ENCODE results near the gene GPR75.

DNA sequence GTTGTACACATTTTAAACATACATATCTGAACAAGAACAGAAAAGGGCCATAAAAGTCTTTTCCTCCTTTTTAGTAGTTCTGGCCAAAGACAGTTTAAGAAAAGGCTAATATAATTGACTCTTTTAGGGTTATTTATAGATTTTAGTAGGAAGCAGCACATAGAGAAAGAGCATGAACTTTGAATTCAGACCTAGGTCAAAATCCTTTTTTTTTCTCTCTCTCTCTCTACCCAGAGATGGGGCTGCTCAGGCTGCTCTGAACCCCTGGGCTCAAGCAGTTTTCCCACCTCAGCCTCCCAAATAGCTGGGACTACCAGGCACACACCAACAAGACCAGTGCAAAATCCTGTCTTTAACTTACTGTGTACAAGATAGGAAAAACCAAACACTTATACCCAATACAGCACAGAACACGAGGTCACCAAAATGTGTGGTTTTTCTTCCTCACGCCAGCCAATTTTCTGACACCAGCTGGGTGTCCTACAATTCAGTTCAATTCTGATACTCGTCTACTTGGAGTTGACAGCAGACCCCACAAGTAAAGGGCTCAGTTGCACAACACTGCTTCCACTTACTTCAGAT is 40.8 kb downstream of the GPR75 start:
- TF ChIP-seq, protein P1, sequence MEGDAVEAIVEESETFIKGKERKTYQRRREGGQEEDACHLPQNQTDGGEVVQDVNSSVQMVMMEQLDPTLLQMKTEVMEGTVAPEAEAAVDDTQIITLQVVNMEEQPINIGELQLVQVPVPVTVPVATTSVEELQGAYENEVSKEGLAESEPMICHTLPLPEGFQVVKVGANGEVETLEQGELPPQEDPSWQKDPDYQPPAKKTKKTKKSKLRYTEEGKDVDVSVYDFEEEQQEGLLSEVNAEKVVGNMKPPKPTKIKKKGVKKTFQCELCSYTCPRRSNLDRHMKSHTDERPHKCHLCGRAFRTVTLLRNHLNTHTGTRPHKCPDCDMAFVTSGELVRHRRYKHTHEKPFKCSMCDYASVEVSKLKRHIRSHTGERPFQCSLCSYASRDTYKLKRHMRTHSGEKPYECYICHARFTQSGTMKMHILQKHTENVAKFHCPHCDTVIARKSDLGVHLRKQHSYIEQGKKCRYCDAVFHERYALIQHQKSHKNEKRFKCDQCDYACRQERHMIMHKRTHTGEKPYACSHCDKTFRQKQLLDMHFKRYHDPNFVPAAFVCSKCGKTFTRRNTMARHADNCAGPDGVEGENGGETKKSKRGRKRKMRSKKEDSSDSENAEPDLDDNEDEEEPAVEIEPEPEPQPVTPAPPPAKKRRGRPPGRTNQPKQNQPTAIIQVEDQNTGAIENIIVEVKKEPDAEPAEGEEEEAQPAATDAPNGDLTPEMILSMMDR (conservative IDR thresholded peaks at IDR 0.05; ENCODE audit: low read depth in 2 of 2): no peak
- no peak for TF ChIP-seq EZH2phosphoT487 (IDR thresholded peaks at IDR 0.05; ENCODE audit: unreplicated experiment)
- no peak for TF ChIP-seq EZH2 (IDR thresholded peaks at IDR 0.05; ENCODE audit: low read depth, unreplicated experiment)
- no peak for TF ChIP-seq ZNF331 (CRISPR knock-in tag; IDR thresholded peaks at IDR 0.05; ENCODE audit: low read depth)
- no peak for TF ChIP-seq POLR2AphosphoS5 (IDR thresholded peaks at IDR 0.05; ENCODE audit: low read depth)
- no peak for TF ChIP-seq JUNB (IDR thresholded peaks at IDR 0.05; ENCODE audit: unreplicated experiment)
- TF ChIP-seq, protein P2, sequence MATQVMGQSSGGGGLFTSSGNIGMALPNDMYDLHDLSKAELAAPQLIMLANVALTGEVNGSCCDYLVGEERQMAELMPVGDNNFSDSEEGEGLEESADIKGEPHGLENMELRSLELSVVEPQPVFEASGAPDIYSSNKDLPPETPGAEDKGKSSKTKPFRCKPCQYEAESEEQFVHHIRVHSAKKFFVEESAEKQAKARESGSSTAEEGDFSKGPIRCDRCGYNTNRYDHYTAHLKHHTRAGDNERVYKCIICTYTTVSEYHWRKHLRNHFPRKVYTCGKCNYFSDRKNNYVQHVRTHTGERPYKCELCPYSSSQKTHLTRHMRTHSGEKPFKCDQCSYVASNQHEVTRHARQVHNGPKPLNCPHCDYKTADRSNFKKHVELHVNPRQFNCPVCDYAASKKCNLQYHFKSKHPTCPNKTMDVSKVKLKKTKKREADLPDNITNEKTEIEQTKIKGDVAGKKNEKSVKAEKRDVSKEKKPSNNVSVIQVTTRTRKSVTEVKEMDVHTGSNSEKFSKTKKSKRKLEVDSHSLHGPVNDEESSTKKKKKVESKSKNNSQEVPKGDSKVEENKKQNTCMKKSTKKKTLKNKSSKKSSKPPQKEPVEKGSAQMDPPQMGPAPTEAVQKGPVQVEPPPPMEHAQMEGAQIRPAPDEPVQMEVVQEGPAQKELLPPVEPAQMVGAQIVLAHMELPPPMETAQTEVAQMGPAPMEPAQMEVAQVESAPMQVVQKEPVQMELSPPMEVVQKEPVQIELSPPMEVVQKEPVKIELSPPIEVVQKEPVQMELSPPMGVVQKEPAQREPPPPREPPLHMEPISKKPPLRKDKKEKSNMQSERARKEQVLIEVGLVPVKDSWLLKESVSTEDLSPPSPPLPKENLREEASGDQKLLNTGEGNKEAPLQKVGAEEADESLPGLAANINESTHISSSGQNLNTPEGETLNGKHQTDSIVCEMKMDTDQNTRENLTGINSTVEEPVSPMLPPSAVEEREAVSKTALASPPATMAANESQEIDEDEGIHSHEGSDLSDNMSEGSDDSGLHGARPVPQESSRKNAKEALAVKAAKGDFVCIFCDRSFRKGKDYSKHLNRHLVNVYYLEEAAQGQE (IDR thresholded peaks at IDR 0.05; ENCODE audit: unreplicated experiment): no peak
- TF ChIP-seq STAT1 (IDR thresholded peaks at IDR 0.05; ENCODE audit: unreplicated experiment): no peak
- TF ChIP-seq ZNF114 (CRISPR knock-in tag; IDR thresholded peaks at IDR 0.05): no peak
- no peak for TF ChIP-seq NANOG (IDR thresholded peaks at IDR 0.05; ENCODE audit: borderline replicate concordance)

All from GM23338 (cell line).